DMS114 treated with DMSO at 0.1 percent for 48 hours (cell line): ENCODE results near the gene GOLGA6C.
"Not testable (repeated sequence)": the region's sequence is repeated elsewhere in the genome, so short reads cannot be mapped to it uniquely, and the experiment has no call there.

ENCODE experiments used
- DNase-seq: peaks from one replicate; lab custom pipeline; 2025; ENCODE audit not compliant: unreplicated experiment; lab: John Stamatoyannopoulos, UW

GOLGA6C gene

DNA sequence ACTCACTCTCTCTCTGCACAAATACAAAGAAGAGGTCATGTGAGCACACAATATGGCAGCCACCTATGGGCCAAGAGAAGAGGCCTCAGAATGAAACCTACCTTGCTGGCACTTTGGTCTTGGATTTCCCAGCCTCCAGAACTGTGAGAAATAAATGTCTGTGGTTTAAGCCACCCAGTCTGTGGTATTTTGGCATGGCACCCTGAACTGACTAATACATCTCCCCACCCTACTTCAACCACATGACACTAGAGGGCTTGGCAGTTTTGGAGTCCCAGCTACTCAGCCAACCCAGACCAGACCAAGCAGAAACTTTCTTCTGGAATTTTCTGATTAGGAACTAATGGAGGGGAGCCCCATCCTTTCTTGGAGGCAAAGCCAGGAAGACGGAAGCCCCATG lies 54.4 kb downstream of the GOLGA6C start:
- DNase-seq = not testable (repeated sequence)

- no peak for DNase-seq
Observed at GRCh38 chr15:75313116-75313845, 55.1 kb downstream of the GOLGA6C start.

DNA sequence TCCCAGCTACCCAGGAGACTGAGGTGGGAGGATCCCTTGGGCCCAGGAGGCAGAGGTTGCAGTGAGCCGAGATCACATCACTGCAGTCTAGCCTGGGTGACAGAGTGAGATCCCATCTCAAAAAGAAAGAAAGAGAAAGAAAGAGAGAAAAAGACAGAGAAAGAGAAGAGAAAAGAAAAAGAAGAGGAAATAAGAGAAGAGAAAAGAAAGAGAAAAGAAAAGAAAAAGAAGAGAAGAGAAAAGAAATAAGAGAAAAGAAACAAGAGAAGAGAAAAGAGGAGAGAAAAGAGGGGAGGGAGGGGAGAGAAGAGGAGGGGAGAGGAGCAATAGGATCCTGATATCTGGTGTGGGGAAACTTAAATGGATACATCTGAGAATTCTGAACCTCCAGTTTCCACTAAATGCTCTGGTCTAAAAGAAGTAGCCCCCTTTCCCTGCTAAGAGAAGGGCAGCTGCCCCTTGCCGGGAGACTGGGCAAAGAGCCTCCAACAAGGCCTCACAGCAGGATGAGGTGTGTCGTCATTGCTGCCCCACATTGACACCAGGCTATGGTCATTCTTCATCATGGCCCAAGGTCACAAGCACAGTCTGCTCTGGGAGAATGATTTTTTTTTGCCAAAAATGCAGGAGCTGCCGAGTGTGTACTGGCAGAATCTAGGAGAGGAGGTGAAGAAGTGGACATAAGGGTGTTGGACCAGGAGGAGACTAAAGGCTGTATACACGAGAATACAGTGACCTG lies 56.6 kb downstream of the GOLGA6C start:
- DNase-seq = no peak

- DNase-seq = not testable (repeated sequence)
Observed at GRCh38 chr15:75319231-75319897, 61.2 kb downstream of the GOLGA6C start.
